Muscle of back (tissue), 11 donors: ENCODE data around the gene POLR3E. TPM values are rescaled to one million over a fixed set of nuclear protein-coding genes. Genes with fewer than 3 reads are reported as not detected.

ENCODE experiments used
- DNase-seq, 3 donors: peaks; one replicate each; pipeline versions ENCODE4 v3.0.0 to v3.0.0-alpha.2; 2013
- polyA plus RNA-seq, 10 donors: library from polyadenylated mRNA; unstranded; fragments of 120-200 nt; gene quantifications; one replicate each; pipeline ENCODE4 v1.2.1, GENCODE V29; 2013; ENCODE audit not compliant: insufficient read length in 10 of 10

The POLR3E gene
- polyA plus RNA-seq, 10 donors = 27.7 to 48.3 (median 39.2) TPM

GRCh38 chr16:22314661-22315626 is 17.7 kb downstream of the POLR3E start:
- no peak for DNase-seq

- DNase-seq = no peak
Observed at GRCh38 chr16:22315979-22316378, 18.8 kb downstream of the POLR3E start.

GRCh38 chr16:22316411-22316811 is 19.2 kb downstream of the POLR3E start:
- no peak for DNase-seq

- no peak for DNase-seq
Observed at GRCh38 chr16:22317001-22317530, 19.9 kb downstream of the POLR3E start.

GRCh38 chr16:22317625-22318024 is 20.4 kb downstream of the POLR3E start:
- DNase-seq = no peak

GRCh38 chr16:22318690-22319358 is 21.6 kb downstream of the POLR3E start:
- DNase-seq = no peak

- no peak for DNase-seq
Observed at GRCh38 chr16:22320572-22321339, 23.5 kb downstream of the POLR3E start.

- DNase-seq = peak; percentile 42 to 78 (median 73)
Observed at GRCh38 chr16:22321340-22322001, 24.3 kb downstream of the POLR3E start.

GRCh38 chr16:22322021-22322471 is 24.8 kb downstream of the POLR3E start:
- DNase-seq = no peak

- DNase-seq = no peak
Observed at GRCh38 chr16:22322741-22323140, 25.5 kb downstream of the POLR3E start.

- no peak for DNase-seq
Observed at GRCh38 chr16:22323173-22323958, 26.2 kb downstream of the POLR3E start.

- DNase-seq = no peak
Observed at GRCh38 chr16:22323959-22324786, 27.0 kb downstream of the POLR3E start.

GRCh38 chr16:22324787-22325597 is 27.8 kb downstream of the POLR3E start:
- no peak for DNase-seq

- no peak for DNase-seq
Observed at GRCh38 chr16:22325598-22326368, 28.6 kb downstream of the POLR3E start.

- no peak for DNase-seq
Observed at GRCh38 chr16:22326369-22326652, 29.1 kb downstream of the POLR3E start.

GRCh38 chr16:22326771-22327445 is 29.7 kb downstream of the POLR3E start:
- DNase-seq = no peak

GRCh38 chr16:22327446-22327775 is 30.2 kb downstream of the POLR3E start:
- no peak for DNase-seq
